Measurements from ENCODE around the gene LMBRD1. TPM values are rescaled to one million over a fixed set of nuclear protein-coding genes. Genes with fewer than 3 reads are reported as not detected.

LMBRD1 gene
- total and polyA plus RNA-seq, 2 of the 8 experiments (the other 6 are each of a cell fraction or from before 2014, with no cell fraction given): 9.1 to 16.8 TPM

- TF ChIP-seq ATF3 (IDR thresholded peaks at IDR 0.05; ENCODE audit: insufficient read depth, low read depth, low read length) (no peak), BRCA1 (IDR thresholded peaks at IDR 0.05; ENCODE audit: low read depth, low read length) (0 out of 2 replicates have a peak, but pooled peaks have one; percentile 43), CBX8 (IDR thresholded peaks at IDR 0.05; ENCODE audit: borderline replicate concordance, low read depth, low read length) (no peak), POLR2A (IDR thresholded peaks at IDR 0.05; ENCODE audit: control extremely low read depth in 1 of 2, low read depth in 2 of 2, low read length in 2 of 2) (peak; percentile 43 to 81), SIN3A (conservative IDR thresholded peaks at IDR 0.05 in 1 of 2, IDR thresholded peaks at IDR 0.05 in 1 of 2; ENCODE audit: low read depth in 1 of 2, low read length in 2 of 2) (peak in 1 of 2 experiments; percentile 1; a peak in 1 of 4 replicates), EGR1 (IDR thresholded peaks at IDR 0.05; ENCODE audit: borderline replicate concordance, low read depth, low read length) (peak; percentile 69; the same call in 1 of the 2 replicates), JUND (IDR thresholded peaks at IDR 0.05; ENCODE audit: low read length) (peak; percentile 65), TAF1 (IDR thresholded peaks at IDR 0.05; ENCODE audit: low read depth, low read length) (peak; percentile 95), CHD2 (IDR thresholded peaks at IDR 0.05; ENCODE audit: low read length) (peak; percentile 77), TEAD4 (IDR thresholded peaks at IDR 0.05; ENCODE audit: low read depth, low read length) (no peak), RBBP5 (IDR thresholded peaks at IDR 0.05; ENCODE audit: borderline replicate concordance, low read depth, low read length) (0 out of 2 replicates have a peak, but pooled peaks have one; percentile 32), GTF2F1 (IDR thresholded peaks at IDR 0.05; ENCODE audit: borderline replicate concordance, low read depth, low read length) (no peak), CTCF (IDR thresholded peaks at IDR 0.05; ENCODE audit: control extremely low read depth in 1 of 3, insufficient read depth in 1 of 3, low read depth in 1 of 3, low read length in 3 of 3) (peak; percentile 74 to 98 (median 91)), TCF12 (IDR thresholded peaks at IDR 0.05; ENCODE audit: low read depth, low read length) (no peak), GABPA (IDR thresholded peaks at IDR 0.05; ENCODE audit: borderline replicate concordance, insufficient read depth, low read length) (no peak), POU5F1 (IDR thresholded peaks at IDR 0.05; ENCODE audit: low read depth, low read length) (no peak), SRF (IDR thresholded peaks at IDR 0.05; ENCODE audit: low read depth, low read length) (no peak), YY1 (IDR thresholded peaks at IDR 0.05; ENCODE audit: low read depth, low read length) (peak; percentile 88)
These were observed at the start of gene LMBRD1 (continued) for GRCh38 chr6:69796642-69797390.
